HEK293 (cell line): ENCODE measurements around the gene MAML2.

Experiments used
- CTCF ChIA-PET: fragments of 350-600 bp; formaldehyde crosslinking; extraction: SDS; loops from one replicate; lab custom pipeline; 2021; ENCODE audit warnings: antibody characterized with exemption; lab: Yijun Ruan, JAX
- POLR2A ChIA-PET: fragments of 300-600 bp; formaldehyde crosslinking; extraction: SDS; loops from one replicate; lab custom pipeline; 2020; ENCODE audit warnings: antibody characterized with exemption, inconsistent platforms; lab: Yijun Ruan, JAX
- H3K27ac ChIP-seq: fragments of 200-500 bp; sonication (Bioruptor generic); 2 replicates; pipeline ENCODE4 v1.5.1; 2014; ENCODE audit warnings: low read depth, low read length, control low read depth, inconsistent platforms; ENCODE audit errors: extremely low read depth
- H3K36me3 ChIP-seq, 2 experiments: fragments of 200-500 bp in 1 of 2; sonication (Bioruptor generic) in 1 of 2; 1 replicate in 1 of 2; 2 replicates in 1 of 2; pipeline ENCODE4 v1.5.1; 2014 to 2017; ENCODE audit warnings: inconsistent platforms in 2 of 2, low read length in 2 of 2; ENCODE audit not compliant: control insufficient read depth in 2 of 2, insufficient read depth in 1 of 2
- H3K4me1 ChIP-seq: fragments of 200-500 bp; sonication (Bioruptor generic); 2 replicates; pipeline ENCODE4 v1.5.1; 2014; ENCODE audit warnings: mild to moderate bottlenecking, low read length, inconsistent platforms; ENCODE audit not compliant: control insufficient read depth, insufficient read depth
- H3K4me3 ChIP-seq: 2 replicates; pipeline ENCODE4 v1.5.1; 2011; ENCODE audit warnings: low read depth, mild to moderate bottlenecking, control low read depth, low read length, moderate library complexity
- H3K9me3 ChIP-seq: fragments of 200-500 bp; sonication (Bioruptor generic); 2 replicates; pipeline ENCODE4 v1.5.1; 2014; ENCODE audit warnings: low read depth, low read length, inconsistent platforms; ENCODE audit not compliant: control insufficient read depth, insufficient read depth
- GFI1B ChIP-seq: fragments of 450-650 bp; formaldehyde crosslinking; IDR thresholded peaks from 2 replicates; pipeline ENCODE4 v1.5.1; 2016; ENCODE audit warnings: missing biosample characterization, missing genetic modification characterization
- SP7 ChIP-seq: fragments of 450-650 bp; formaldehyde crosslinking; IDR thresholded peaks from 2 replicates; pipeline ENCODE4 v1.5.1; 2016; ENCODE audit warnings: missing biosample characterization, missing genetic modification characterization
- WT1 ChIP-seq: fragments of 450-650 bp; formaldehyde crosslinking; IDR thresholded peaks from 2 replicates; pipeline ENCODE4 v1.5.1; 2016; ENCODE audit warnings: missing biosample characterization, missing genetic modification characterization
- ZFP3 ChIP-seq: fragments of 450-650 bp; formaldehyde crosslinking; IDR thresholded peaks from 2 replicates; pipeline ENCODE4 v1.5.1; 2016; ENCODE audit warnings: low read depth, missing biosample characterization, missing genetic modification characterization
- ZNF155 ChIP-seq: fragments of 450-650 bp; formaldehyde crosslinking; IDR thresholded peaks from 2 replicates; pipeline ENCODE4 v1.5.1; 2016; ENCODE audit warnings: missing biosample characterization, missing genetic modification characterization
- ZNF354C ChIP-seq: fragments of 450-650 bp; formaldehyde crosslinking; IDR thresholded peaks from 2 replicates; pipeline ENCODE4 v1.5.1; 2016; ENCODE audit warnings: missing biosample characterization, missing genetic modification characterization, low read depth, borderline replicate concordance
- ZNF621 ChIP-seq: fragments of 450-650 bp; formaldehyde crosslinking; IDR thresholded peaks from 2 replicates; pipeline ENCODE4 v1.5.1; 2017; ENCODE audit warnings: missing biosample characterization, missing genetic modification characterization
- ZNF623 ChIP-seq: fragments of 450-650 bp; formaldehyde crosslinking; IDR thresholded peaks from 2 replicates; pipeline ENCODE4 v1.5.1; 2016; ENCODE audit warnings: missing biosample characterization, missing genetic modification characterization
- ZNF624 ChIP-seq: fragments of 450-650 bp; formaldehyde crosslinking; IDR thresholded peaks from 2 replicates; pipeline ENCODE4 v1.5.1; 2017; ENCODE audit warnings: missing biosample characterization, missing genetic modification characterization
- ZNF660 ChIP-seq: fragments of 450-650 bp; IDR thresholded peaks from 2 replicates; pipeline ENCODE4 v1.5.1; 2018; ENCODE audit warnings: missing biosample characterization, mild to moderate bottlenecking, missing genetic modification characterization
- ZNF707 ChIP-seq: fragments of 450-650 bp; formaldehyde crosslinking; IDR thresholded peaks from 2 replicates; pipeline ENCODE4 v1.5.1; 2016; ENCODE audit warnings: missing biosample characterization, missing genetic modification characterization
- ZNF830 ChIP-seq: fragments of 450-650 bp; IDR thresholded peaks from 2 replicates; pipeline ENCODE4 v1.5.0; 2018; ENCODE audit warnings: missing biosample characterization, missing genetic modification characterization, low read depth, mild to moderate bottlenecking, moderate library complexity
- TF ChIP-seq, protein P1 (sequence below): fragments of 450-650 bp; formaldehyde crosslinking; IDR thresholded peaks from 2 replicates; pipeline ENCODE4 v1.5.0; 2017; ENCODE audit warnings: missing biosample characterization, missing genetic modification characterization, borderline replicate concordance
- TF ChIP-seq, protein P2 (sequence below): fragments of 450-650 bp; formaldehyde crosslinking; IDR thresholded peaks from 2 replicates; pipeline ENCODE4 v1.5.1; 2016; ENCODE audit warnings: missing biosample characterization, missing genetic modification characterization
- TF ChIP-seq, protein P3 (sequence below): fragments of 450-650 bp; formaldehyde crosslinking; IDR thresholded peaks from 2 replicates; pipeline ENCODE4 v1.5.1; 2016; ENCODE audit warnings: missing biosample characterization, missing genetic modification characterization
- TF ChIP-seq, protein P4 (sequence below): fragments of 450-650 bp; formaldehyde crosslinking; IDR thresholded peaks from 2 replicates; pipeline ENCODE4 v1.5.1; 2017; ENCODE audit warnings: missing biosample characterization, missing genetic modification characterization
- TF ChIP-seq, protein P5 (sequence below): fragments of 450-650 bp; formaldehyde crosslinking; IDR thresholded peaks from 2 replicates; pipeline ENCODE4 v1.5.1; 2017; ENCODE audit warnings: missing biosample characterization, missing genetic modification characterization

Gene MAML2

DNA sequence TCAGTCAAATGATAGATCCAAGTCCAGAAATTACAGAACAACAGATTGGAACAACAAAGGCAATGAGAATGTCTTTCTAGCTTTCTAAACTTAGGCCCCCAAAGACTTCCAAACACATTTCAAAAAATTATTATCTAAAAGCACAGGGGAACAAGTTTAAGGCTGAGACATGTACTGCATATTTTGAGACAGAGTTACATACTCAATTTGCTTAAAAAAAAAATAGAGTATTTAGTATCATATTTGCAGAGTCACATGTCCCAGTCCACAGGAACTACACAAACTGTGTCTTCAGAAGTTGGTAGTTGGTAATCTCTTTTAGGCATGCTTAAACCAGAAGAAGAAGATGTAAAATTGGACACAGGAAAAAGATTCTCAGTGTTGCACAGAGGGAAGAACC, 127.2 kb downstream of the MAML2 start:
- CTCF ChIA-PET, result no interaction called here
- H3K9me3 ChIP-seq, result no peaks in the 10 kb centered on the region
- TF ChIP-seq ZNF624 (tag by site-specific recombination) (no peak), ZNF660 (no peak), ZNF354C (tag by site-specific recombination) (no peak), GFI1B (tag by site-specific recombination) (no peak), ZNF707 (no peak), WT1 (tag by site-specific recombination) (no peak)
- TF ChIP-seq, protein P1, sequence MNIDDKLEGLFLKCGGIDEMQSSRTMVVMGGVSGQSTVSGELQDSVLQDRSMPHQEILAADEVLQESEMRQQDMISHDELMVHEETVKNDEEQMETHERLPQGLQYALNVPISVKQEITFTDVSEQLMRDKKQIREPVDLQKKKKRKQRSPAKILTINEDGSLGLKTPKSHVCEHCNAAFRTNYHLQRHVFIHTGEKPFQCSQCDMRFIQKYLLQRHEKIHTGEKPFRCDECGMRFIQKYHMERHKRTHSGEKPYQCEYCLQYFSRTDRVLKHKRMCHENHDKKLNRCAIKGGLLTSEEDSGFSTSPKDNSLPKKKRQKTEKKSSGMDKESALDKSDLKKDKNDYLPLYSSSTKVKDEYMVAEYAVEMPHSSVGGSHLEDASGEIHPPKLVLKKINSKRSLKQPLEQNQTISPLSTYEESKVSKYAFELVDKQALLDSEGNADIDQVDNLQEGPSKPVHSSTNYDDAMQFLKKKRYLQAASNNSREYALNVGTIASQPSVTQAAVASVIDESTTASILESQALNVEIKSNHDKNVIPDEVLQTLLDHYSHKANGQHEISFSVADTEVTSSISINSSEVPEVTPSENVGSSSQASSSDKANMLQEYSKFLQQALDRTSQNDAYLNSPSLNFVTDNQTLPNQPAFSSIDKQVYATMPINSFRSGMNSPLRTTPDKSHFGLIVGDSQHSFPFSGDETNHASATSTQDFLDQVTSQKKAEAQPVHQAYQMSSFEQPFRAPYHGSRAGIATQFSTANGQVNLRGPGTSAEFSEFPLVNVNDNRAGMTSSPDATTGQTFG, result no peak
- TF ChIP-seq, protein P2, sequence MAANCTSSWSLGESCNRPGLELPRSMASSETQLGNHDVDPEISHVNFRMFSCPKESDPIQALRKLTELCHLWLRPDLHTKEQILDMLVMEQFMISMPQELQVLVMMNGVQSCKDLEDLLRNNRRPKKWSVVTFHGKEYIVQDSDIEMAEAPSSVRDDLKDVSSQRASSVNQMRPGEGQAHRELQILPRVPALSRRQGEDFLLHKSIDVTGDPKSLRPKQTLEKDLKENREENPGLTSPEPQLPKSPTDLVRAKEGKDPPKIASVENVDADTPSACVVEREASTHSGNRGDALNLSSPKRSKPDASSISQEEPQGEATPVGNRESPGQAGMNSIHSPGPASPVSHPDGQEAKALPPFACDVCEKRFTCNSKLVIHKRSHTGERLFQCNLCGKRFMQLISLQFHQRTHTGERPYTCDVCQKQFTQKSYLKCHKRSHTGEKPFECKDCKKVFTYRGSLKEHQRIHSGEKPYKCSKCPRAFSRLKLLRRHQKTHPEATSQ (tag by site-specific recombination), result no peak
- TF ChIP-seq, protein P3, sequence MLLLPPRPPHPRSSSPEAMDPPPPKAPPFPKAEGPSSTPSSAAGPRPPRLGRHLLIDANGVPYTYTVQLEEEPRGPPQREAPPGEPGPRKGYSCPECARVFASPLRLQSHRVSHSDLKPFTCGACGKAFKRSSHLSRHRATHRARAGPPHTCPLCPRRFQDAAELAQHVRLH, result no peak
- TF ChIP-seq, protein P4, sequence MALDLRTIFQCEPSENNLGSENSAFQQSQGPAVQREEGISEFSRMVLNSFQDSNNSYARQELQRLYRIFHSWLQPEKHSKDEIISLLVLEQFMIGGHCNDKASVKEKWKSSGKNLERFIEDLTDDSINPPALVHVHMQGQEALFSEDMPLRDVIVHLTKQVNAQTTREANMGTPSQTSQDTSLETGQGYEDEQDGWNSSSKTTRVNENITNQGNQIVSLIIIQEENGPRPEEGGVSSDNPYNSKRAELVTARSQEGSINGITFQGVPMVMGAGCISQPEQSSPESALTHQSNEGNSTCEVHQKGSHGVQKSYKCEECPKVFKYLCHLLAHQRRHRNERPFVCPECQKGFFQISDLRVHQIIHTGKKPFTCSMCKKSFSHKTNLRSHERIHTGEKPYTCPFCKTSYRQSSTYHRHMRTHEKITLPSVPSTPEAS (tag by site-specific recombination), result no peak
- POLR2A ChIA-PET, result no interaction called here
- H3K36me3 ChIP-seq, result no peaks in the 10 kb centered on the region
- no peak overlapping the region for H3K4me3 ChIP-seq
- peaks cover 2% of the 10 kb centered on the region; the same call in 1 of the 2 replicates for H3K4me1 ChIP-seq
- H3K27ac ChIP-seq, result no peak overlapping the region

DNA sequence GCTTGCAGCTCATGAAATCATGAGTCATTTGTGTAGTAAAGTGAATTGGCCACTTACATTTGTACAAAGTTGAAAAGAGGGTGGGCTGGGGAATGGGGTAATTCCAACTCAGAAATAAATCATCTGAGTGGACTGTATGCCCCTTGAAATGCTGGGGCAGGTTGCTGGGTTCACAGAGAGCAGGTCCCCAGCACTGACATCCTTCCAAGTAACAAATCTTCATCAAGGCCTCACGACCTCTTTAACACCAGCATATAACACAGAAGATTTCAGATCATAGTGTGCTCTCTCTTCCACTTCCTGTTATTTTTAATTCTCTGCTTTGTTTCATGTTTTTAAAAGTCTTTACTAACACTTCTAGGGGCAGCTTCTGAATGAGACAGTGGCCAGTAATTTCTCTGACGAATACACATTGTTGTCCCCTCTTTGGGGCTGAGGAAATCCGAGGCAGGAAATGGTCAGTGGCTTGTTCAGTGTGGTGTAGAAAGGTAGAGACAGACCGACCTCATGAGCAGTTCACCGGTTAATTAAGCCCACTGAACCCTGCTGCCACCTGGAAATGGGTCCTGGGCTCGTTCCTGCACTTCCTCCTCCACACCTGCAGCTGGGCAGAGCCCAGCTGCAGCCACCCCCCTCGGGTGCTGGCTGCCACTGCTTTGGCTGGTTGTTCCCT, 127.7 kb downstream of the MAML2 start:
- Histone ChIP-seq H3K9me3 (no peaks in the 10 kb centered on the region), H3K4me1 (peaks cover under 1% of the 10 kb centered on the region; the same call in 1 of the 2 replicates), H3K4me3 (no peak overlapping the region), H3K27ac (no peak overlapping the region), H3K36me3 (no peaks in the 10 kb centered on the region)
- no peak for TF ChIP-seq ZNF155
- no peak for TF ChIP-seq SP7 (tag by site-specific recombination)
- no peak for TF ChIP-seq ZNF621 (tag by site-specific recombination)
- TF ChIP-seq ZNF623 (tag by site-specific recombination), result no peak
- TF ChIP-seq ZNF830 (tag by site-specific recombination), result no peak
- ChIA-PET CTCF (interaction anchor here (0.6 to 1.1 kb wide), 2 partner anchors 24 to 93 kb away, joined by 3 to 4 read pairs; no protein-coding TSS in a partner anchor), POLR2A (no interaction called here)

DNA sequence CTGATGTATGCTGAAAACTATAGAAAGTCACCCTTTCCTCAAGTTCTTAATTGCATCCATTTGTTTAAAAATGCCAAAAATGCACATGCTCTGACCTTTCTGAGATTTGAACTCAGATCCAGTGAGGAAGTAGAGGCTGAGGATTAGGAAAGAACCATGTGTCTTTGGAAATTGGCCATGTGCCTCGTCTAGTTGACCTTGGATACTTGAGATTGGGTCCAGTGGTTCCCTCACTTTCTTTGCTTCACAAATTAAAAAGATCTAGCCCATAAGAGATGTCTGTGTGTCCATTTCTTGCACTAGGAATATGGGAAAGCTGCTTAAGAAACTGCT, 128.3 kb downstream of the MAML2 start:
- Histone ChIP-seq H3K36me3 (no peaks in the 10 kb centered on the region), H3K27ac (no peak overlapping the region), H3K4me3 (no peak overlapping the region), H3K9me3 (no peaks in the 10 kb centered on the region), H3K4me1 (no peaks in the 10 kb centered on the region; the same call in 1 of the 2 replicates)
- TF ChIP-seq, protein P5, sequence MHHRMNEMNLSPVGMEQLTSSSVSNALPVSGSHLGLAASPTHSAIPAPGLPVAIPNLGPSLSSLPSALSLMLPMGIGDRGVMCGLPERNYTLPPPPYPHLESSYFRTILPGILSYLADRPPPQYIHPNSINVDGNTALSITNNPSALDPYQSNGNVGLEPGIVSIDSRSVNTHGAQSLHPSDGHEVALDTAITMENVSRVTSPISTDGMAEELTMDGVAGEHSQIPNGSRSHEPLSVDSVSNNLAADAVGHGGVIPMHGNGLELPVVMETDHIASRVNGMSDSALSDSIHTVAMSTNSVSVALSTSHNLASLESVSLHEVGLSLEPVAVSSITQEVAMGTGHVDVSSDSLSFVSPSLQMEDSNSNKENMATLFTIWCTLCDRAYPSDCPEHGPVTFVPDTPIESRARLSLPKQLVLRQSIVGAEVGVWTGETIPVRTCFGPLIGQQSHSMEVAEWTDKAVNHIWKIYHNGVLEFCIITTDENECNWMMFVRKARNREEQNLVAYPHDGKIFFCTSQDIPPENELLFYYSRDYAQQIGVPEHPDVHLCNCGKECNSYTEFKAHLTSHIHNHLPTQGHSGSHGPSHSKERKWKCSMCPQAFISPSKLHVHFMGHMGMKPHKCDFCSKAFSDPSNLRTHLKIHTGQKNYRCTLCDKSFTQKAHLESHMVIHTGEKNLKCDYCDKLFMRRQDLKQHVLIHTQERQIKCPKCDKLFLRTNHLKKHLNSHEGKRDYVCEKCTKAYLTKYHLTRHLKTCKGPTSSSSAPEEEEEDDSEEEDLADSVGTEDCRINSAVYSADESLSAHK, result peak; percentile 75; the same call in 1 of the 2 replicates
- no peak for TF ChIP-seq ZFP3
- ChIA-PET POLR2A (interaction anchor here (0.5 kb wide), 1 partner anchor 67 kb away, joined by 3 read pairs; no protein-coding TSS in a partner anchor), CTCF (interaction anchor here (0.6 to 1.1 kb wide), 2 partner anchors 24 to 93 kb away, joined by 3 to 4 read pairs; no protein-coding TSS in a partner anchor)
